Suppressor macrophage (primary cell): ENCODE results near the gene TMEM121.
A peak's percentile ranks its signal among the peaks of the same experiment; 100 is the strongest.

Experiments
- DNase-seq, 4 experiments: peaks; one replicate each; pipeline ENCODE4 v3.0.0-alpha.2; 2020 to 2022
- total RNA-seq, 17 experiments: gene quantifications; one replicate each; lab custom pipeline; 2026; ENCODE audit warnings: mixed read lengths in 6 of 17, inconsistent platforms in 3 of 17; lab: John Stamatoyannopoulos, UW

TMEM121 gene
- 0 to 0.44 (median 0) reads per million in 17 experiments for total RNA-seq

DNA sequence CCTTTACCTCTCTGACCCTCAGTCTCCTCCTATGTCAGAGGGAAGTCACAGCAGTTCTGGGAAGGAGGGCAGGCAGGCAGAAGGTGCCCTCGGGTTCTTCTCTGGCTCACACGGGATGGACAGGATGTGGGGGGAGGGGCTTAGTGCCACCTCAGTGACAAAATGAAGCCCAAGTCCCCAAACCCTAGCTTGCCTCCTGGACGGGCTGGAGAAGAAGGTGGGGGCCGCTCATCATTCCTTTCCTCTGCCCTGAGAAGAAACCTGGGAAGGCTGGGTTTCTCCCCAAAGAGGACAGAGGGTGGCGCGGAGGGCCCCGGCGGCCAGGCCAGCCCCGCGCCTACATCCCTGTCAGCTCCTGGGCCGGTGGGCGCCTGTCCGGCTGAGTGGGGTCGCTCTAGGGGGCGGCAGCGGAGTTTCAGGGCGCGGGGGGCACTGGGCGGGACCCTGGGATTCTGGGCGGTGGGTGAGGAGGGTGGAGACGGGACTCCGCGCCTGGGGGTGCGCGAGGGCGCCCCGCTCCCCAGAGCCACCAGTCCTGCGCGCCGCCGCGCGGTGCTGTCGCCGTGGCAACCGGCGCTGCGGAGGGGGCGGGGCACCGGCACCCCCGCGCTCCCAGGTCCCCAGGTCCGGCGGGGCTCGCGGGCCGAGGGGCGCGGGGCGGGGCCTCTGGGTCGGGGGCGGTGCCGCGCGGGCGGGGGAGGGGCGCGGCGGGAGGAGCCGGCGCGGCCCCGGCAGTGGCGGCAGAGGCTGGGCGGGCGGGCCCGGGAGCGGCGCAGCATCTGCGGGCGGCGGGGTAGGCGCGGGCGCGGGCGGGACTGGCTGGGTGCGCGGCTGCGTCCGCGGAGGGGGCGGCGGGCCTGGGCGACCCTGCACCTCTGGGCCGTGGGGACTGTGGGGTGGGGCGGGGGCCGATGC lies at the start of gene TMEM121:
Gene TMEM121, plus strand, starts transcription at position 723 of the 915 bp plus-strand sequence. CDS start 2,252 bp downstream, outside the sequence.
- peak in 1 of 4 experiments; percentile 13 for DNase-seq

DNA sequence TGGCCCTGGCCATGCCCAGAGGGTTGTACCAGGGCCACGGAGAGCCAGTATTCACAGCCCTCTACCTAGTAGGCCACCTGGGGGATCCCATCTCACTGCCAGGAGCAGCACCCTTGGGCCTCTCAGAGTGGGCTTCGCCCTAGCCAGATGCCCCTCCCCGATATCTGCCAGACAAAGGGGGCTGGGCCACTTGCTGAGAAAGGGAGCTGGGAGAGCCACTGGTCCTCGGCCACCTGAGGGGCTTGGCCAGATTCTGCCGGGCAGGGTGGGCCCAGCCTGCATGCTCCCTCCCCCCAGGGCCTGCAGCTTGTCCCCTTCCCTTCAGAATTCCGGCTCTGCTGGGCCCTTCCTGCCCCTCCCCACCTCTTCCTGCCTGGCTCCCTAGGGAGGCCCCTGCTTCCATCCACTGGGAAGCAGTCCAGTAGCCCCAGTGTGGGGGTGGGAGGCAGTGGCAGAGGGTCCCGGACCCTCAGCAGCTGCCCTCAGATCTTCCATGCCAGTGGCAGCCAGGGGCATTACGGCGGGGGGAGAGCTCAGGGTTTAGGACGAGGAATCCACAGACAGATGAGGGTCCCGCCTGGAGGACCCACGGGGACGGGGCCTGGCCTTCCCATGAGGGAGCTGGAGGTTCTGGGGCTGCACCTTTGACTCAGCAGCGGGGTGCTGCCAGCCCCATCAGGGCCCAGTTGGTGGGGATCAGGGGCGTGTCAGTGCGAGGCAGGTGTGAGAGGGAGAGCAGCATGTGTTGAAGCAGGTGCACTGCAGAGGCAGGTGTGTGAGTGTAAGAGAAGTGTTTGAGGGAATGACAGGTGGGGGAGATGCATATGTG lies 49.3 kb upstream of the TMEM121 start:
- no peak for DNase-seq

DNA sequence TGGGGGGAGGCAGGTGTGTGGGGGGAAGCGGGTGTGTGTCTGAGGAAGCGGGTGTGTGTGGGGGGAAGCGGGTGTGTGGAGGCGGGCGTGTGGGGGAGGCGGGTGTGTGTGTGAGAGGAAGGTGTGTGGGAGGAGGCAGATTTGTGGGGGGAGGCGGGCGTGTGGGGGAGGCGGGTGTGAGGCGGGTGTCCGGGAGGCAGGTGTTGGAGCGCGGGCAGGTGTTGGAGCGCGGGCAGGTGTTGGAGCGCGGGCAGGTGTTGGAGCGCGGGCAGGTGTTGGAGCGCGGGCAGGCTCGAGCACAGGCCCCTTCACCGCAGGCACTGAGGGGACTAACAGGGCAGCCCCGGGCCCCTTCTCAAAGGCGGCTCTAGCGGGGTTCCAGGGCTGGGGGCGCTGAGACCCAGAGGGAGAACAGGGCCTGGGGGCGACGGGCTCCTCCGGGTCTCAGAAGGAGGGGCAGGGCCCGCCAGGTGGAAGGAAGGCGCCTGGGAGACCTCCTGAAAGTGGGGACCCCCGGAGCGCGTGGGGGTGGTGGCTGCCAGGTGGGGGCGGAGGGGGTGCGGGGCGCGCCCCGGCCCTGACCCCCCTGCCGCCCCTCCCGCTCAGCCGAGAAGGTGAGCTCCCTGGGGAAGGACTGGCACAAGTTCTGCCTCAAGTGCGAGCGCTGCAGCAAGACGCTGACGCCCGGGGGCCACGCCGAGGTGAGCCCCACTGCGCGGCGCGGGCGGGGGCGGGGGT lies 48.6 kb upstream of the TMEM121 start:
- no peak for DNase-seq

DNA sequence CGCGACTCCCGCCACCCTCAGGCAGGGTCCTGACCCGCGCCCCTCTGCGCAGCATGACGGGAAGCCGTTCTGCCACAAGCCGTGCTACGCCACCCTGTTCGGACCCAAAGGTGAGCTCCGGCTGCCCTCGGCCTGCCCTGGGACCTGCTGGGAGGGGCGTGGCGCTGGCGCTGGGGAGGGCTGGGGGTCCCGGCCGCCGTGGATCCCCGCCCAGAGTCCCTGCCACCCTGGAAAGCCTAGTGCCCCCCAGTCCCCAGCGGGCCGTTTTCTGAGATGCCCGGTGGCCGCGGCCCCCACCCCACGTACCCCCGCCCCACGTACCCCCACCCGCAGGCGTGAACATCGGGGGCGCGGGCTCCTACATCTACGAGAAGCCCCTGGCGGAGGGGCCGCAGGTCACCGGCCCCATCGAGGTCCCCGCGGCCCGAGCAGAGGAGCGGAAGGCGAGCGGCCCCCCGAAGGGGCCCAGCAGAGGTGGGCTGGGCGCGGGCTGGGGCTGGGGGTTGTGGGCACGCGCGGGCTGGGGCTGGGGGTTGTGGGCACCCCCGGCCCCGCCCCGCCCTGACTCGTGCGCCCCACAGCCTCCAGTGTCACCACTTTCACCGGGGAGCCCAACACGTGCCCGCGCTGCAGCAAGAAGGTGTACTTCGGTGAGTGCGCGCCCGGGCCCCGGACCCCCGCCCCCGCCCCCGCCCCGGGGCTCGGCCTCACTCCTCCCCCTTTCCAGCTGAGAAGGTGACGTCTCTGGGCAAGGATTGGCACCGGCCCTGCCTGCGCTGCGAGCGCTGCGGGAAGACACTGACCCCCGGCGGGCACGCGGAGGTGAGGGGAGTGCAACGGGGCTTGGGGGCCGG lies 47.8 kb upstream of the TMEM121 start:
- no peak for DNase-seq

DNA sequence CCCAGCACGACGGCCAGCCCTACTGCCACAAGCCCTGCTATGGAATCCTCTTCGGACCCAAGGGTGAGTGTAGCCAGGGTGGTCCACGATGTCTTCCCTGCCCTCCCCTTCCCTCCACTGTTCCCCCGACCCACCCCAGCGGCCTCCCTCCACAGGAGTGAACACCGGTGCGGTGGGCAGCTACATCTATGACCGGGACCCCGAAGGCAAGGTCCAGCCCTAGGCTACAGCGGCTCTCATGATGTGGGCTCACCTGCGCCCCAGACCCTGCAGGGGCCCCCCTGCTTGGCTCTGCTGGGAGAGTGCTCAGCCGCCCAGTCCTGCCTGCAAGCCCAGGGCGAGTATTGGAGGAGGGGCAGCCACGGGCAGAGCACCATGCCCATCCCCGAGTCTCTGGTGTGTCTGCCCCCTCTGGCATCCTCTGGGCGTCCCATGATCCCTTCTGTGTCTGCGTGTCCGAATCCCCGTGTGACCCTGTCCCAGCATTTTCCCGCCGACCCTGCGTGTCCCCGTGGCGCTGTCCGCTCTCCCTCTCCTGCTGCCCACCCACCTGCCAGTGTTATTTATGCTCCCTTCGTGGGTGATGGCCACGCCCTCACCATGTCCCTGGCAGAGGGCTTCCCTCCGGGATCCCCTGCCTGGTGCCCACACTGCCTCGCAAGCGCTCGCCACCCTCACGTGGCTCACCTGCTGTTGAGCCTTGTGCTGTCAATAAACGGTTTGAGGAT lies 46.8 kb upstream of the TMEM121 start:
- no peak for DNase-seq

DNA sequence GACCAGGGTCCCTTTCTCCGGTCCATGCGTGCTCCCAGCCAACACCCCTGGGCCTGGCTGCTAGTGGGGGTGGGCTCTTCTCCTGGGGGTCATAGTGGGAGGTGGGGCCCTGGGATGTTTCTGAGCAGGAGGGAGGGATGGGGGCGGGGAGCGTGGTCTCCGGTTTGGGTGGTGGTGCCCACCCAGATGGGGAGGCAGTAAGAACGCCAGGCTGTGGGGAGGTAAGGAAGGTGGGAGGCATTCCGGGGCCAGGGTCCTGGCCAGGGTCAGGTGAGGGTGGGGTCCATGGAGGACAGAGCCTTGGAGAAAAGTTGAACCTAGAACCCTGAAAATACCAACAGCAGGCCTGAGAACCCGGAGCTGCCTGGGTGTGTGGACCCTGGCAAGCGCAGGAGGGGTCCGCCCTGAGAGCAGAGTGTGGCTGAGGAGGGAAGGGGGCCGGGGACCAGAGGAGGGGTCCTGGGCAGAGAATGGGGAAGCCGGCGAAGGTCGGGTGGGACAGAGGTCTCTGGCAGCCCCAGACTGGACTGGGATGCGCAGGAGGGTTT lies 46.1 kb upstream of the TMEM121 start:
- no peak for DNase-seq

DNA sequence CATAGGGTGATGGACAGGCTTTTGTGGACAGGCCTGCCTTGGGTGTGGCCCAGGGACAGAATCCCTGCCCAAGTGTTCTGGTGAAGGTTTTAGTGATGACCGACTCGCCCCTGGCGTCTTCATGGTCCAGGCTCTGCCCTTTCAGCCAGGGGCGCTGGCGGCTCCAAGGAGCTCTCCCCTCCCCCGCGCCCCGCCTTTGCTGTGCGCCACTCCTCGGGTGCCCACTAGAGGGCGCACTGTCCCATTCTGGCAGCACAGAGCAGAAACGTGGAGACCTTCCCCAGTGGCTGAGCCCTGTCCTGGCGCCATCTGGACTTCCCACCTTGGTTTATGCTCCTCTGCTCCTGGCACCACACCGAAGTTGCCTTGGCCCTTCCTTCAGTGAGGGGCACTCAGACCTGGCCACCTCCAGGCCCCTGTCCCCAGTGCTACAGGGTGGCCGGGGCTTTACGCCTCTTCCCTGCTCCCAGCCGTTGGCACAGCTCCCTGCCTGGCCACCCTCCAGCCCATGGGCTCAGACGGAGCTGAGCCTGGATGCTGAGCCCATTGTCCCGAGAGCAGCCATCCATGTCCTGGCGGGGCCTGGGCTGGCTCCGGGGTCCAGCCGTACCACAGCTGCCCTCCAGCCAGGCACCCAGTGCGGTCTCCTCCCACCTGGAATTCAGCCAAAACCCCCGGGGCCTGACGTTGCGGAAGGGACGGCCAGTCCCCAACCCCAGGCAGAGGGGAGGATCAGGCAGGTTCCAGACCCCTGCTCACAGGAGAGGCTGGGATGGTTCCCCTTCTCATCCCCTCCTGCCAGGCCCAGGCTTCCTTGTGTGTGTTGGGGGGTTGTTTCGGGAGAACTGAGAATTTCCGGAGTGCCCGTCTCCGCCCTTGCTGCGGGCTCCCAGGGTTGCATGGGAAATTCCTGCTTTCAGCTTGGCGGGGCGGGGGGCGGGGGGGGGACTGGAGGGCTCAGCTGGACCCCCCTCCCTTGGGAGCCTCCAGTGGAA lies 45.3 kb upstream of the TMEM121 start:
- peak; percentile 83 to 89 (median 88) for DNase-seq

DNA sequence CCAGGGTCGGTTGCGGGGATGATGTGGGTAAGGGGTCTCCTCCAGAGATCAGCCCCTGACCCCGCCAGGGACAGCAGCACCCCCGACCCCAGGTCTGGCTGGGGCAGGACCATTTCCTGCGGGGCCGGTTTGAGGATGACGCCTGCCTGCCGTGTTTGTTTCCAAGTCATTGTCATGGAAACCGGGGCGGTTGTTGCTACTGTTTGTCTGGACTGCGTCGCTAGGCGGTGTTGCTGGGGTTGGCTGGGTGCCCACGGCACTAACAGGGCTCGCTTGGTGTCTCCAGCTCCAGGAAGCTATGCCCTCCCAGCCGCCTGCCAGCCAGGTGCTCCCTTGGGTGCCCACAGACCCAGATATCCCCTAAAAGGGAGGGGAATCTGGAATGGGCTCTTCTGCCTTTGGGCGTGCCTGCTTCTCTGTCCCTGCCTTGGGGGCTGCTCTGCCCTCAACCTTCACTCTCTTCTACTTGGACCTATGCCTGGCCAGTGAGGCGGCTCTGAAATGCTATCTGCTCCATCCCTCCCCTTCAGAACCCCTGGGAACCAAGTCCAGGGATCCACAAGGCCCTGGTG lies 44.4 kb upstream of the TMEM121 start:
- DNase-seq, result peak; percentile 94 to 97 (median 96)

DNA sequence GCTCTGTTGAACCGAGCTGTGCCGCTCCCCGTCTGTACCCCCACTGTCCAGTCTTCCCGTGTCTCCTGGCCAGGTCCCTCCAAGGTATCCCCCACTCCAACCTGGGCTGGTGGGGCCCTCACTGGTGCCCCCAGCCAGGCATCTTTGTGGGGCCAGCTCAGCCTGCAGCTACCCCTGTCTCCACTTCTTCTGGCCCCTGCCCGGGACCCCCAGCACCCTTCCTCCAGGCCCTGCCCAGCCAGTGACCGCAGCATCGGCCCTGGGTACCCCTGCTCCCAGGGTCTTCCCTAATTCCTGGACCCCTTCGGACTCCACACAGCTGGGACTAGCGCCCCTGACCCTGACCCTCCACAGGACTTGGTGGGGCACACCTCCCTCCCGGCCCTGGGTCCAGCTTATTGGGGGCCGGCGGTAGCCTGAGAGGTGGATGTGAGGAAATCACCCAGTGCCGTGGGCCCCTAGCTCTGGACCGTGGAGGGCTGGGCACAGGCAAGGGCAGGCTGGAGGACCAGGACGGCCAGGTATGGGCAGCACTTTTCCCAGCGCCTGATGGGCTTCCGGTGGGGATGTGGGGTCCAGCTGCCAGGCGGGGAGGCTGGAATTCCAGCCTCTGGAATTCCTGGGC lies 43.8 kb upstream of the TMEM121 start:
- DNase-seq, result no peak

DNA sequence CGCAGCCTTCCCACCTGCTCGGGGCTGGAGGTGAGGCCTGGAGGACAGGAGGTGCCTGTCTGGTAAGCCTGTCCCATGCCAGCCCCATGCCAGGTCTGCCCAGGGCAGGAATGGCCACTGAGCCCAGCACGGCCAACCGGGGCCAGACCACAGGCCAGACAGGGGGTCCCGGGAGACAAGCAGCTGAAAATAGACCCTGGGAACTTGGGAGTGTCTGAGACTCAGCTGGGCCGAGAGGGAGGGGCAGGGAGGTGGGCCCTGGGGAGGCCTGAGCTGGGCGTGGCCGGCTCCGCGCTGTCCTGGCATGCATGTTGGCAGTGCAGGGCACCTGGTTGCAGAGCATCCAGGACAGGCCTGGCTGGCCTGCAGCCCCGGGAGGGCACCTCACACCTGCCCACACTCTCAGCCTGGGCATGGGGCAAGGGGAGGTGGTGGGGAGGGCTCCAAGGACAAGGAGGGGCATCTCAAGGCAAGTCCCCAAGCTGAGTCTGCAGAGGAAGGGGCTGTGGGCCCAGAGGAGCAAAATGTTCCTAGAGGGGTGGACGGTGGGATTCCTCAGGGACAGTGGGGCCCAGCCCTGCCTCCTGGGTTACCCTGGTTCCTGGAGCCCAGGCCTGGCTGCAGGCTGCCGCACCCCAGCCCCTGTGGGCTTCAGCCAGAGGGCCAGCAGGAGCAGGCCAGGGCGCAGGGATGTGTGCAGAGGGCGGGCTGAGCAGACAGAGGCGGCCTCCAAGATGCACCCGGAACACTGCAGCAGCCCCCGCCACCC lies 42.9 kb upstream of the TMEM121 start:
- DNase-seq, result no peak

DNA sequence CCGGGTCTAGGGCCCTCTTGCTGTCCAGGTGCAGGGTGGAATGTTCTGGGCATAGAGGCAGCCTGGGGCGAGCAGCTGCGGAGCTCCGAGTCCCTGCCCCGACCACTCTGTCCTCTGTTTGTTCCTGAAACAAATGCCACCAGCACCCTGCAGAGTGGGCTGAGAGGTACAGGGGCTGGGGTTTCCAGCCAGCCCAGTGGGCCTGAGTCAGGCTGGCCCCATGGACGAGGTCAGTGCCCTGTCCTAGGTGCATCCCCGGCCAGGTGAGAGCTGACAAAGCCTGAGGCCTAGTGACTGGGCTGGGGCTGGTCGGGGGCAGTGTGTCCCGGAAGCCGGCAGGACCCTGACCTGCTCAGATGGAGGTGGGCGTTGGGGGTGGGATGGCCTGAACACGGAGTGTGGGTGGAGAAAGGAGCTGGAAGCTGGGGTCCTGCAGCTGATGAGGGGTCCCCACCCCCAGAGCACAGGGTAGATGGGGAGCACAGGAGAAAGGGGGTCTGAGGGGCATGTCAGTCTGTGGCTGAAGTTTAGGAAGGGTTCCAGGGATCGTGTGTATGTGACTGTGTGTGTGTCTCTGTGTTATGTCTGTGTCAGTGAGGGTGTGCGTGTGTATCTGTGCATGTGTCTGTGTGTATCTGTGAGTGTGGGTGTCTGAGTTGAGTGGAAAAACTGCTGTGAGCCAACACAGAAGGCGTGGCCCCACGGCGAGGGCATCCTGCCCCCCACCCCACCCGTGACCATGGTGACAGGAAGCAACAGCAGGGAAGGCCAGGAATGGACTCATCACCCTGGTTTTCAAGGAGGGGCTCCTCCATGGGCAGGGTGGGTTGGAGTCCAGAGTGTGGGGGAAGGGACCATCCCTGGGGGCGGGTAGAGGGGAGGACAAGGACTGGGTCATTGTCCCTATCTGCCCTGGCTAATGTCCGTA lies 42.0 kb upstream of the TMEM121 start:
- no peak for DNase-seq

DNA sequence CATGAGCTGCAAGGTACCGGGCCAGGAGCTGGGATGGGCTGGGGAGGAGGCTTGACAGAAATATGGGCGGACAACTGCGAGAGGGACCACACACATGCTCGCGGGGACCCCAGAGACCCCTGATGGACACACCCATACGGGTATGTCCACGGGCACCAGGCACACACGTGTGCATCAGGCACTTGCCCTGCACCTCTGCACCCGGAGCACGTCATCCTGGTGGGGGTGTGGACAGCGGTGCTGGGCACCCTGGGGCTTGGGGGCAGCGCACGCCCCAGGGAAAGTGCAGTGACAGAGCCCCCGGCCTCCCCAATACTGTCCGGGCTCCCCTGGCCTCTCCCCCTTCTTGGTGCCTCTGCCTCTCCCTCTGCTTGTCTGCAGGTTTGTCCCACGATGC lies 41.4 kb upstream of the TMEM121 start:
- no peak for DNase-seq

DNA sequence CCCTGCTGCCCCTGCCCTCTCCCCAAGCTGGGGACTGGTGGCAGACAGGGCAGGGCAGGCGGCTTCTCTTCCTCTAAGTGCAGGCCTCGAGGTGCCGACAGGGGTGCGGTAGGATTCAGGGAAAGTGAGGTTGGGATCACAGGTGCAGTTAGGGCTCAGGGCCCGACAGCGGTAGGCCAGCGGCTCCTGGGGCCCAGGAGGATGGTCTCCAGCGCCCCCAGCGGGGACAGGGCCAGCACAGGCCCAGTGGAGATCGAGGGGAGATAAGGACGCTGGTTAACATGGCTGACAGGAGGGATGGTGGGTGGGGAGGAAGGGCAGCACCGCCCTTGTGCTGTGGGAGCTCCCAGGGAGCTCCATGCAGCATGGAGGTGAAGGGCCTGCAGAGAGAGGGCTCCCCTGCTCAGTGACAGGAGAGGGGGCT lies 40.6 kb upstream of the TMEM121 start:
- DNase-seq, result peak in 3 of 4 experiments; percentile 28 to 52 (median 32)

DNA sequence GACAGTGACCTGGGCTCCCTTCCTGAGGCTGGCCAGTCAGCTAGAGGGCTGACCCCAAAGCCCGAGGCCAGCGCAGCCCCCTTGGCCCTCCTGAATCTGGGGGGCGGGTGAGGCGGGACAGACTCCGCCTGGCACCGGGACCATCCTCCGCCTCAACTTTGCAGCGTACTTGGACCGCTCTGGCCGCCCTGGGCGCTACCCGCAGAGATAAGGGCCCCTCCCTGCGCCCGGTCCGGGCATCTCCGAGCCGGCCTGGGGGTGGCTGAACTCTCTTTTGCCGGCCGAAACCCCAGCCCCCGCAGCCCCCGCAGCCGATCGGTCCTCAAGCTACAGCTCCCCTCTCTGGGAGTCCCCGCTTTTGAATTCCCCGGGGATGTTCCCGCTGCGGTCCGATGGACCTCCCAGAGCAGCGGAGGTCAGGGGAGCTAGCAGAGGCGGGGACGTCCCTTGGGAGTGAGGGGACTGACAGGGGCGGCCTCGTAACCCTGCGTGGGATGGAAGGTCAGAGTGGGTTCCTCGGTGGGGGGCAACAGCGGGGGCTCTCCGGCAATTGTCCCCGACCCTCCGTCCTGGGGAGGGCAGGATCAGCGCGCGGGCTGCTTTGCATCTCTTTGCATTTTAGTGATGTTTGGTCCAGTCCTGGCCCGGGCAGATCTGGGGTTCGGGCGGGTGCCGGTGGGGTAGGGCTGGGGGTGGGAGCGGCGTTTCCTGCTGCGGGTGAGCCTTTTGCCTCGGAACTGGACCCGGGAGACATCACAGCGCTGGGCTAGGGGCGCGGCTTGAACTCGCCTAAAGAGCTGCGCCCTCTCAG lies 40.0 kb upstream of the TMEM121 start, which contains the start of gene CRIP1:
Gene CRIP1, plus strand, starts transcription at position 724 of the 811 bp plus-strand sequence. CDS start 374 bp downstream, outside the sequence.
- no peak for DNase-seq

DNA sequence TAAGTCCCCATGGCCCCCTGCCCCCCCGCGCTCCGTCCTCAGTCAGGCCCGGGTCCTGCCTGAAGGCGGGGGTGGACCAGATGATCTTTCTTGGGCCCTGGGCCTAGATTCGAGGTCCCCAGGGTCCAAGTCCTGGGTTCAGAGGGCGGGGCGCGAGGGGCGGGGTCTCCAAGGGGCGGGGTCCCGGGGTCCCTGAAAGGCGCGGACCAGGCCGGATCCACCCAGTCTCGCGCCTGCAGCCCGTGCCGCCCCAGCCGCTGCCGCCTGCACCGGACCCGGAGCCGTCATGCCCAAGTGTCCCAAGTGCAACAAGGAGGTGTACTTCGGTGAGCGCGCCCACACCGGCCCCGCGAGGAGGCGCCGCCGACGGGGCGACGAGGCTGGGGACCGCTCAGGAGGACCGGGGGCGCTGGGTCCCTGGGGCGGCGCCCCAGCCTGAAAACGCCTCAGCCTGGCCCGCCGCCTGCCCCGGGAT lies 39.4 kb upstream of the TMEM121 start:
- peak in 2 of 4 experiments; percentile 15 to 29 for DNase-seq
